Heart right ventricle (tissue), 16 donors: Measurements from ENCODE around the gene DNAJB4. TPM values are rescaled to one million over a fixed set of nuclear protein-coding genes. Genes with fewer than 3 reads are reported as not detected.

Experiments
- ATAC-seq, 8 donors: fragments of 200-7000 bp; cut with Tn5 transposase; one replicate each; pipeline ENCODE4 v1.9.1; 2020; ENCODE audit warnings: mild to moderate bottlenecking in 8 of 8, moderate library complexity in 8 of 8, moderate number of reproducible peaks in 1 of 8
- DNase-seq, 2 donors: peaks; one replicate each; pipeline ENCODE4 v3.0.0-alpha.2; 2020
- H3K27ac ChIP-seq, 10 donors: fragments of 200-600 bp; sonication (generic) in 2 of 10; one replicate each; pipeline versions ENCODE4 v1.5.0 to v1.8.0; 2020 to 2022; ENCODE audit warnings: mild to moderate bottlenecking in 3 of 10
- H3K27me3 ChIP-seq, 7 donors: fragments of 200-600 bp; one replicate each; pipeline ENCODE4 v1.8.0; 2021 to 2022; ENCODE audit warnings: mild to moderate bottlenecking in 2 of 7
- H3K36me3 ChIP-seq, 9 donors: fragments of 200-600 bp; sonication (generic) in 1 of 9; one replicate each; pipeline versions ENCODE4 v1.5.0 to v1.8.0; 2020 to 2022; ENCODE audit warnings: mild to moderate bottlenecking in 2 of 9
- H3K4me1 ChIP-seq, 9 donors: fragments of 200-600 bp; sonication (generic) in 1 of 9; one replicate each; pipeline versions ENCODE4 v1.5.0 to v1.8.0; 2020 to 2022; ENCODE audit warnings: mild to moderate bottlenecking in 4 of 9
- H3K4me3 ChIP-seq, 10 donors: fragments of 200-600 bp; sonication (generic) in 2 of 10; one replicate each; pipeline versions ENCODE4 v1.5.0 to v1.8.0; 2020 to 2022; ENCODE audit warnings: mild to moderate bottlenecking in 7 of 10, moderate library complexity in 2 of 10
- H3K9me3 ChIP-seq, 11 donors: fragments of 200-600 bp in 10 of 11; sonication (generic) in 2 of 11; one replicate each; pipeline versions ENCODE4 v1.5.0 to v1.8.0; 2013 to 2022; ENCODE audit warnings: mild to moderate bottlenecking in 2 of 11, control low read depth in 1 of 11, moderate library complexity in 1 of 11
- WGBS, 2 donors: extraction: QIAGEN DNeasy Blood & Tissue Kit; methylation state at CpG; one replicate each; pipeline ENCODE4 v1.1.7; 2013; ENCODE audit warnings: inconsistent platforms in 1 of 2; 5-methylcytosine and 5-hydroxymethylcytosine counted together
- intact Hi-C, 10 donors: fragments of 100-400 bp; cut with DNase I; formaldehyde crosslinking; loops; one replicate each; pipeline versions ENCODE4 v1.11.1 to v1.14.2; 2022
- polyA plus RNA-seq, 2 donors: library from polyadenylated mRNA; stranded (reverse); fragments of 200-250 nt; gene quantifications; one replicate each; pipeline ENCODE4 v1.2.3, GENCODE V29; 2013
- total RNA-seq, 10 donors: library from RNA; stranded (reverse); fragmentation: NEBNext Ultra II Directional in 3 of 10; extraction: Animal tissue kit (Norgen Biotek cat#: 25700) in 3 of 10; gene quantifications; one replicate each; pipeline versions ENCODE4 v1.2.1 to v1.2.4, GENCODE V29; 2021 to 2023
- TF ChIP-seq, protein P1 (sequence below), 9 donors: fragments of 200-600 bp; sonication (generic) in 2 of 9; IDR thresholded peaks; one replicate each; pipeline versions ENCODE4 v1.5.0 to v1.8.0; 2021 to 2022; ENCODE audit warnings: antibody characterized with exemption in 9 of 9, mild to moderate bottlenecking in 5 of 9, moderate library complexity in 1 of 9
- donor health status: Arrhythmogenic right ventricular cardiomyopathy.
- donor health status: ischemic (EF 13 %, LVEDD 7.1; RV severe dilation, severe dysfunction).
- donor health status: healthy with polysubstance abuse.
- donor health status: DM: no; HTN: yes; CAD: no.
- donor health status: DM: no; HTN: no; CAD: no.
- donor health status: ischemic (EF 25% LVEDD 6.9; RV normal size, moderate dysfunction).
- donor health status: ischemic (EF 25% LVEDD 5.7; RV mildly dilated, moderate dysfunction).
- donor health status: healthy.
- donor health status: DM: yes; HTN: yes; CAD: no.
- donor health status: Ischemic cardiomyopathy.
- donor health status: ischemic (EF 35%, LVEDD 5.7; RV mildly dilated, moderate dysfunction).
- donor health status: nonischemic (EF 11% LVEDD 7.7; RV severe dilation, severe dysfunction).
- donor health status: DM: yes; HTN: yes; CAD: no.
- donor health status: PGD.
- donor health status: ischemic (EF 29% LVEDD 5.4; RV normal size, mild dysfunction).
- donor health status: nonischemic (EF 23%, LVEDD 6.1; RV moderate dilation, normal function).

The DNAJB4 gene
- total and polyA plus RNA-seq, 12 donors: 38.5 to 178 (median 120) TPM

GRCh38 chr1:78049396-78049795 is 44.7 kb downstream of the DNAJB4 start:
- TF ChIP-seq, protein P1, sequence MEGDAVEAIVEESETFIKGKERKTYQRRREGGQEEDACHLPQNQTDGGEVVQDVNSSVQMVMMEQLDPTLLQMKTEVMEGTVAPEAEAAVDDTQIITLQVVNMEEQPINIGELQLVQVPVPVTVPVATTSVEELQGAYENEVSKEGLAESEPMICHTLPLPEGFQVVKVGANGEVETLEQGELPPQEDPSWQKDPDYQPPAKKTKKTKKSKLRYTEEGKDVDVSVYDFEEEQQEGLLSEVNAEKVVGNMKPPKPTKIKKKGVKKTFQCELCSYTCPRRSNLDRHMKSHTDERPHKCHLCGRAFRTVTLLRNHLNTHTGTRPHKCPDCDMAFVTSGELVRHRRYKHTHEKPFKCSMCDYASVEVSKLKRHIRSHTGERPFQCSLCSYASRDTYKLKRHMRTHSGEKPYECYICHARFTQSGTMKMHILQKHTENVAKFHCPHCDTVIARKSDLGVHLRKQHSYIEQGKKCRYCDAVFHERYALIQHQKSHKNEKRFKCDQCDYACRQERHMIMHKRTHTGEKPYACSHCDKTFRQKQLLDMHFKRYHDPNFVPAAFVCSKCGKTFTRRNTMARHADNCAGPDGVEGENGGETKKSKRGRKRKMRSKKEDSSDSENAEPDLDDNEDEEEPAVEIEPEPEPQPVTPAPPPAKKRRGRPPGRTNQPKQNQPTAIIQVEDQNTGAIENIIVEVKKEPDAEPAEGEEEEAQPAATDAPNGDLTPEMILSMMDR (IDR thresholded peaks at IDR 0.05): no peak
- intact Hi-C loops: loop anchor here in 6 of 10 donors (5.0 to 10.0 kb wide), 6 partner anchors 42 to 75 kb away; partner anchors contain the start of genes DNAJB4 (in 1 of the 6) and FUBP1 (in 1 of the 6)
- Histone ChIP-seq H3K9me3 (no peaks in the 10 kb centered on the region), H3K4me1 (peaks cover 0 to 73% (median 45%) of the 10 kb centered on the region in 9 donors), H3K27ac (peak overlapping the region in 7 of 10 donors; percentile 2 to 88 (median 33)), H3K36me3 (no peaks in the 10 kb centered on the region), H3K4me3 (no peak overlapping the region), H3K27me3 (peaks cover 0 to 33% (median 0%) of the 10 kb centered on the region in 7 donors)
- WGBS, 2 donors: 59 to 69% methylated on average over 4 of the region's 4 CpGs
- peak in 5 of 8 donors; percentile 12 to 57 (median 39) for ATAC-seq
- no peak for DNase-seq

GRCh38 chr1:78051005-78051404 is 46.3 kb downstream of the DNAJB4 start:
- H3K4me3 ChIP-seq: no peak overlapping the region
- peaks cover 2 to 70% (median 35%) of the 10 kb centered on the region in 9 donors for H3K4me1 ChIP-seq

DNA sequence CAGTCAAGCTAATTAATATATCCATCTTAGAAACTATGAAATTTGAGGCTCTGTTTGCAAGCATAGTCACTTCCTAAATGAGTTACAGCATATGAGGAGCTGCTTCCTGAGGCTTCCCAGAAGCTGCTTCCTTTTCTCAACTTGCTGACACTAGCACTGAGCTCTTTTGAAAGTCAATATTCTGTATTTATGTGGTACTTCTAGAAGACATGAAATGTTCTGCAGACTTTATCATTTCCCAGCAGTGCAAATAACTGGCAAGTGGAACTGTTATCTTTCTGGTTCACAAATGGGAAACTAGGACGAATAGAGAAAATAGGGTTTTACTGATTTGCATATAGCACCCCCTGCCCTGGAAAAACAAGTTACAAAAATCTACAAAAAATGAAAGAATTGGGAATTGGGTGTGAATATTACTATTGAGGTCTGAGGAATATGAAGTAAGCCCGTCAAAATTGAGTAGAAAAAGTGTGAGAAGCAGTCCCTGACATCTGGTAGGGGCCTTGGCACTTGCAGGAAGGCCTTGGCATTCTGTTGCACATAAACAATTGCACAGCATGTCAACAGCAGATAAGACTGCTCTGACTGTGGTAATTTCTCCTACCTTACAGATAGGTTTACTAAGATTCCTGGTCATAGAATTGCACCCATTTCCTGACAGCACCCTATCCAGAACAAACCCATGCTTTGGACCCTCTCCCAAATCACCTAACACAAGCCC is 48.1 kb downstream of the DNAJB4 start:
- Histone ChIP-seq H3K36me3 (no peaks in the 10 kb centered on the region), H3K27ac (peak overlapping the region in 9 of 10 donors; percentile 2 to 74 (median 43)), H3K9me3 (no peaks in the 10 kb centered on the region), H3K4me3 (no peak overlapping the region), H3K4me1 (peaks cover 2 to 58% (median 18%) of the 10 kb centered on the region in 9 donors), H3K27me3 (no peaks in the 10 kb centered on the region)
- ATAC-seq (peak in 4 of 8 donors; percentile 38 to 47 (median 44)), DNase-seq (no peak)
- intact Hi-C loops: loop anchor here in 1 of 10 donors (5.0 kb wide), 1 partner anchor 49 kb away; no protein-coding TSS in a partner anchor
- WGBS, 2 donors: 30 to 38% methylated on average over 2 of the region's 2 CpGs
- TF ChIP-seq, protein P1 (IDR thresholded peaks at IDR 0.05): no peak

More at GRCh38 chr1:78051005-78051404, 46.3 kb downstream of the DNAJB4 start:
- 98 to 99% methylated on average over 2 of the region's 2 CpGs for WGBS, 2 donors
- ATAC-seq (no peak), DNase-seq (no peak)
- H3K27ac ChIP-seq: no peak overlapping the region
- TF ChIP-seq, protein P1 (IDR thresholded peaks at IDR 0.05): no peak
- H3K36me3 ChIP-seq: no peaks in the 10 kb centered on the region
- H3K9me3 ChIP-seq: no peaks in the 10 kb centered on the region
- intact Hi-C loops: loop anchor here in 1 of 10 donors (5.0 kb wide), 1 partner anchor 51 kb away; no protein-coding TSS in a partner anchor
- H3K27me3 ChIP-seq: peaks cover 0 to 17% (median 0%) of the 10 kb centered on the region in 7 donors

DNA sequence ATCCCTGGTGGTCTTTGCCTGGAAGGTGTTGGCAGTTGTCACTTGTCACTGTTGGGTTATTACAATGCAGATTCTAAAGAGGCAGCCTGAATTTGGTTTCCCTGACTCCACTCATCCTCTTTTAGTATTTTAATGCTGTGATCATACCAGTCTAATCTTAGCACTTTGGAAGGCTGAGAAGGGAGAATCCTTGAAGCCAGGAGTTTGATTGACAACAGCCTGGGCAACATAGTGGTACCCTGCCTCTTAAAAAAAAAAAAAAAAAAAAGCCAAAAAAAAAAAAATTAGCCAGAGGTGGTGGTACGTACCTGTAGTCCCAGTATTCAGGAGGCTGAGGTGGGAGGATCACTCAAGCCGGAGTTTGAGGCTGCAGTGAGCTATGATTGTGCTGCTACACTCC is 48.8 kb downstream of the DNAJB4 start:
- peaks cover 2 to 51% (median 18%) of the 10 kb centered on the region in 9 donors for H3K4me1 ChIP-seq
- peak in 2 of 8 donors; percentile 26 to 38 for ATAC-seq
- H3K4me3 ChIP-seq: no peak overlapping the region
- 88 to 100% methylated on average over 2 of the region's 2 CpGs for WGBS, 2 donors
- no peak for DNase-seq
- intact Hi-C loops: loop anchor here in 1 of 10 donors (5.0 kb wide), 1 partner anchor 49 kb away; no protein-coding TSS in a partner anchor
- no peaks in the 10 kb centered on the region for H3K9me3 ChIP-seq
- no peaks in the 10 kb centered on the region for H3K27me3 ChIP-seq
- no peaks in the 10 kb centered on the region for H3K36me3 ChIP-seq
- TF ChIP-seq, protein P1 (IDR thresholded peaks at IDR 0.05): no peak
- H3K27ac ChIP-seq: peak overlapping the region in 8 of 10 donors; percentile 2 to 74 (median 46)
